ENCODE measurements around the gene PPEF1.

Gene PPEF1

DNA sequence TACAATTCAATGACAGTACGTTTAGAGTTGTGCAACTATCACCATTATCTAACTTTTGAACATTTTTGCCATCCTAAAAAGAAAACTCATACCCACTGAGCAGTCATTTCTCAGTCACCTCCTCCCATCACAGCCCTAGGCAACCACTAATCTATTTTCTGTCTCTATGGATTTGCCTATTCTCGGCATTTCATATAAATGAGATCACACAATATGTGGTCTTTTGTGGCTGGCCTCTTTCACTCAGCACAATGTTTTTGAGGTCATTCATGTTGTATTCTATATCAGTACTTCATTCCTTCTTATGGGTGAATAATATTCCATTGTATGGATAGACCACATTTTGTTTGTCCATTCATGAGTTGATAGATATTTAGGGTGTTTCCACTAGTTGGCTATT is 103.0 kb downstream of the PPEF1 start:
- Histone ChIP-seq H4K20me1 (ENCODE audit: control insufficient read depth, insufficient read depth, low read depth, low read length) (no peaks in the 10 kb centered on the region), H3K27me3 (ENCODE audit: control insufficient read depth, low read length) (no peaks in the 10 kb centered on the region), H3K4me3 (ENCODE audit: low read length) (no peak overlapping the region), H3K27ac (ENCODE audit: low read depth, low read length) (no peak overlapping the region), H3K9me3 (ENCODE audit: control insufficient read depth, insufficient read depth, low read length) (no peaks in the 10 kb centered on the region), H3K36me3 (ENCODE audit: control insufficient read depth, low read length) (no peaks in the 10 kb centered on the region), H3F3A (ENCODE audit: control insufficient read depth, insufficient read depth) (no peaks in the 10 kb centered on the region), H3K4me1 (ENCODE audit: control insufficient read depth, low read length) (no peaks in the 10 kb centered on the region), H3K4me2 (ENCODE audit: low read length) (no peak overlapping the region), H3K79me2 (ENCODE audit: control insufficient read depth, low read length) (no peaks in the 10 kb centered on the region), H3K9me2 (replicated peaks; ENCODE audit: control insufficient read depth, low read length) (no peaks in the 10 kb centered on the region)
- TF ChIP-seq, protein P1, sequence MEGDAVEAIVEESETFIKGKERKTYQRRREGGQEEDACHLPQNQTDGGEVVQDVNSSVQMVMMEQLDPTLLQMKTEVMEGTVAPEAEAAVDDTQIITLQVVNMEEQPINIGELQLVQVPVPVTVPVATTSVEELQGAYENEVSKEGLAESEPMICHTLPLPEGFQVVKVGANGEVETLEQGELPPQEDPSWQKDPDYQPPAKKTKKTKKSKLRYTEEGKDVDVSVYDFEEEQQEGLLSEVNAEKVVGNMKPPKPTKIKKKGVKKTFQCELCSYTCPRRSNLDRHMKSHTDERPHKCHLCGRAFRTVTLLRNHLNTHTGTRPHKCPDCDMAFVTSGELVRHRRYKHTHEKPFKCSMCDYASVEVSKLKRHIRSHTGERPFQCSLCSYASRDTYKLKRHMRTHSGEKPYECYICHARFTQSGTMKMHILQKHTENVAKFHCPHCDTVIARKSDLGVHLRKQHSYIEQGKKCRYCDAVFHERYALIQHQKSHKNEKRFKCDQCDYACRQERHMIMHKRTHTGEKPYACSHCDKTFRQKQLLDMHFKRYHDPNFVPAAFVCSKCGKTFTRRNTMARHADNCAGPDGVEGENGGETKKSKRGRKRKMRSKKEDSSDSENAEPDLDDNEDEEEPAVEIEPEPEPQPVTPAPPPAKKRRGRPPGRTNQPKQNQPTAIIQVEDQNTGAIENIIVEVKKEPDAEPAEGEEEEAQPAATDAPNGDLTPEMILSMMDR (IDR thresholded peaks at IDR 0.05; ENCODE audit: low read depth, low read length, poor library complexity, severe bottlenecking), result no peak
- TF ChIP-seq EZH2phosphoT487 (IDR thresholded peaks at IDR 0.05; ENCODE audit: borderline replicate concordance, low read length), result no peak

DNA sequence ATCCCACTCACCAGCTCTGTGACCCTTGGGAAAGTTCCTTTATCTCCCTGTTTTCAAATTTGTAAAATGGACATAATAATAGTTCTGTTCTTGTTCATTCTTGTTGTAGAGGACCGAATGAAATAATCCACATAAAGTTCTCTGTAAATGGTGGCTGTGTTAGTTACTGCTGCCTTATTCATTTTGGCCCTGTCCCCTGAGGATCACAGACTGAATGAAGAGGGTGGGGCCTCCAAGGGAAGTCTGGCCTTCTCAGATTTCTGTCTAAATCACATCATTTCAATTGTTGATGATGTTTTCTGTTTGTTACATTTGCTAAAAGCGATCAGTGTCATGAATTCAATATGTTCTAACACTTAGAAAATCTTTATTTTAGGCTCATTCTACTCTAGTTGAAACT is 117.9 kb downstream of the PPEF1 start:
- no peaks in the 10 kb centered on the region for H3F3A ChIP-seq (ENCODE audit: control insufficient read depth, insufficient read depth)
- no peaks in the 10 kb centered on the region for H3K36me3 ChIP-seq (ENCODE audit: control insufficient read depth, low read length)
- no peaks in the 10 kb centered on the region for H3K79me2 ChIP-seq (ENCODE audit: control insufficient read depth, low read length)
- H3K9me3 ChIP-seq (ENCODE audit: control insufficient read depth, insufficient read depth, low read length), result no peaks in the 10 kb centered on the region
- H3K4me1 ChIP-seq (ENCODE audit: control insufficient read depth, low read length), result no peaks in the 10 kb centered on the region
- H3K4me3 ChIP-seq (ENCODE audit: low read length), result no peak overlapping the region
- H3K27ac ChIP-seq (ENCODE audit: low read depth, low read length), result no peak overlapping the region
- no peaks in the 10 kb centered on the region for H4K20me1 ChIP-seq (ENCODE audit: control insufficient read depth, insufficient read depth, low read depth, low read length)
- TF ChIP-seq, protein P1 (IDR thresholded peaks at IDR 0.05; ENCODE audit: low read depth, low read length, poor library complexity, severe bottlenecking), result no peak
- TF ChIP-seq EZH2phosphoT487 (IDR thresholded peaks at IDR 0.05; ENCODE audit: borderline replicate concordance, low read length), result no peak
- no peak overlapping the region for H3K4me2 ChIP-seq (ENCODE audit: low read length)
- H3K27me3 ChIP-seq (ENCODE audit: control insufficient read depth, low read length), result no peaks in the 10 kb centered on the region
- H3K9me2 ChIP-seq (replicated peaks; ENCODE audit: control insufficient read depth, low read length), result no peaks in the 10 kb centered on the region

DNA sequence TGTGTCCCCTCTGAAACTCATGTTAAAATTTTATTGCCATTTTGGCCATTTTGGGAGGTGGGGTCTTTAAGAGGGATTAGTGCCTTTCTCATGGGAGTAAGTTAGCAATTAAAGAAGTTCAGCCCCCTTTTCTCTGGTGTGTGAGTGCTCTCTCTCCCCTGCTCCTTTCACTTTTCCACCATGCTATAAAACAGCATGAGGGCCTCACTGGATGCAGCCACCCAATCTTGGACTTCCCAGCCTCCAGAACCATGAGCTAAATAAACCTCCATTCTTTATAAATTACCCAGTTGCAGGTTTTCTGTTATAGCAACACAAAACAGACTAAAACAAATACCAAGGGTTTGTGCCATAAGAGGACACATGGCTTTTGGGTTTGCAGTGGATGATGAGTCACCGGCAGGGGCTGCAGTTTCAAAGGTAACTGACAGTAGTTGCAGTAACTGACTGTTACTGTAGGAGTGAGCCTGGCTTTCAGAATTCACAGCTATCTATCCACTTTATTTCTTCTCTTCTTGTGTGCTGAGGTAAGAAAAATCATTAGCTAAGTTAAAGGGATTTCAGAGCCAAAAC is 121.5 kb downstream of the PPEF1 start:
- no peaks in the 10 kb centered on the region for H3K9me2 ChIP-seq (replicated peaks; ENCODE audit: control insufficient read depth, low read length)
- H3K27me3 ChIP-seq (ENCODE audit: control insufficient read depth, low read length), result no peaks in the 10 kb centered on the region
- H3K36me3 ChIP-seq (ENCODE audit: control insufficient read depth, low read length), result no peaks in the 10 kb centered on the region
- TF ChIP-seq, protein P1 (IDR thresholded peaks at IDR 0.05; ENCODE audit: low read depth, low read length, poor library complexity, severe bottlenecking), result no peak
- TF ChIP-seq EZH2phosphoT487 (IDR thresholded peaks at IDR 0.05; ENCODE audit: borderline replicate concordance, low read length), result no peak
- no peaks in the 10 kb centered on the region for H3K9me3 ChIP-seq (ENCODE audit: control insufficient read depth, insufficient read depth, low read length)
- no peaks in the 10 kb centered on the region for H3K79me2 ChIP-seq (ENCODE audit: control insufficient read depth, low read length)
- no peak overlapping the region for H3K27ac ChIP-seq (ENCODE audit: low read depth, low read length)
- H3F3A ChIP-seq (ENCODE audit: control insufficient read depth, insufficient read depth), result no peaks in the 10 kb centered on the region
- no peak overlapping the region for H3K4me2 ChIP-seq (ENCODE audit: low read length)
- no peaks in the 10 kb centered on the region for H3K4me1 ChIP-seq (ENCODE audit: control insufficient read depth, low read length)
- H4K20me1 ChIP-seq (ENCODE audit: control insufficient read depth, insufficient read depth, low read depth, low read length), result no peaks in the 10 kb centered on the region
- no peak overlapping the region for H3K4me3 ChIP-seq (ENCODE audit: low read length)

Data from DOHH2 (cell line).